Tibial nerve (tissue), 4 donors: ENCODE data around the gene MYH7.

ENCODE experiments used
- EP300 ChIP-seq, 2 donors: sonication (generic); formaldehyde crosslinking; IDR thresholded peaks; one replicate each; pipeline ENCODE4 v1.6.1; 2017; ENCODE audit warnings: antibody characterized with exemption in 2 of 2, mild to moderate bottlenecking in 1 of 2
- POLR2A ChIP-seq, 2 donors: fragments of 450-650 bp; IDR thresholded peaks; one replicate each; pipeline ENCODE4 v1.6.1; 2017; ENCODE audit warnings: antibody characterized with exemption in 2 of 2, mild to moderate bottlenecking in 2 of 2, moderate library complexity in 2 of 2
- TF ChIP-seq, protein P1 (sequence below), 5 experiments: fragments of 200-600 bp in 3 of 5; fragments of 450-650 bp in 2 of 5; sonication (generic) in 3 of 5; IDR thresholded peaks; one replicate each; pipeline ENCODE4 v1.5.1; 2016 to 2019; ENCODE audit warnings: antibody characterized with exemption in 5 of 5, mild to moderate bottlenecking in 3 of 5, moderate library complexity in 2 of 5

- TF ChIP-seq, protein P1, sequence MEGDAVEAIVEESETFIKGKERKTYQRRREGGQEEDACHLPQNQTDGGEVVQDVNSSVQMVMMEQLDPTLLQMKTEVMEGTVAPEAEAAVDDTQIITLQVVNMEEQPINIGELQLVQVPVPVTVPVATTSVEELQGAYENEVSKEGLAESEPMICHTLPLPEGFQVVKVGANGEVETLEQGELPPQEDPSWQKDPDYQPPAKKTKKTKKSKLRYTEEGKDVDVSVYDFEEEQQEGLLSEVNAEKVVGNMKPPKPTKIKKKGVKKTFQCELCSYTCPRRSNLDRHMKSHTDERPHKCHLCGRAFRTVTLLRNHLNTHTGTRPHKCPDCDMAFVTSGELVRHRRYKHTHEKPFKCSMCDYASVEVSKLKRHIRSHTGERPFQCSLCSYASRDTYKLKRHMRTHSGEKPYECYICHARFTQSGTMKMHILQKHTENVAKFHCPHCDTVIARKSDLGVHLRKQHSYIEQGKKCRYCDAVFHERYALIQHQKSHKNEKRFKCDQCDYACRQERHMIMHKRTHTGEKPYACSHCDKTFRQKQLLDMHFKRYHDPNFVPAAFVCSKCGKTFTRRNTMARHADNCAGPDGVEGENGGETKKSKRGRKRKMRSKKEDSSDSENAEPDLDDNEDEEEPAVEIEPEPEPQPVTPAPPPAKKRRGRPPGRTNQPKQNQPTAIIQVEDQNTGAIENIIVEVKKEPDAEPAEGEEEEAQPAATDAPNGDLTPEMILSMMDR (IDR thresholded peaks at IDR 0.05): no peak
- no peak for TF ChIP-seq POLR2A (IDR thresholded peaks at IDR 0.05)
- TF ChIP-seq EP300 (IDR thresholded peaks at IDR 0.05): no peak
Observed at GRCh38 chr14:23421594-23421993, 13.9 kb downstream of the MYH7 start.
